T-cell (primary cell): ENCODE measurements around the gene DSE. TPM values are rescaled to one million over a fixed set of nuclear protein-coding genes. Genes with fewer than 3 reads are reported as not detected.

ENCODE experiments used
- ATAC-seq, 4 experiments: fragments of 200-7000 bp in 3 of 4; fragments of 150-1000 bp in 1 of 4; cut with Tn5 transposase; replicated peaks in 1 of 4; 1 replicate in 3 of 4; 2 replicates in 1 of 4; pipeline ENCODE4 v1.10.0; 2021; ENCODE audit warnings: moderate library complexity in 3 of 4, mild to moderate bottlenecking in 2 of 4, moderate number of reproducible peaks in 1 of 4
- CTCF ChIA-PET, 2 donors: fragments of 300-600 bp; sonication (Branson Sonifier 250); formaldehyde crosslinking; loops; one replicate each; lab custom pipeline; 2022; ENCODE audit warnings: antibody characterized with exemption in 2 of 2; lab: Charles Lee
- POLR2A ChIA-PET, 2 donors: fragments of 300-600 bp; sonication (Branson Sonifier 250); formaldehyde crosslinking; loops; one replicate each; lab custom pipeline; 2022; ENCODE audit warnings: antibody characterized with exemption in 2 of 2; lab: Charles Lee
- DNase-seq, 35 experiments: peaks; one replicate each; pipeline versions ENCODE4 v3.0.0 to v3.0.0-alpha.2; 2013 to 2023
- H3K27ac ChIP-seq: one replicate; pipeline ENCODE4 v1.5.1; 2013; ENCODE audit warnings: low read length
- H3K27me3 ChIP-seq, 2 experiments: replicated peaks in 1 of 2; 1 replicate in 1 of 2; 2 replicates in 1 of 2; pipeline versions ENCODE4 v1.6.1 to v1.7.0; 2013; ENCODE audit warnings: low read length in 1 of 2, mixed read lengths in 1 of 2; ENCODE audit not compliant: control insufficient read depth in 2 of 2, insufficient read depth in 2 of 2; ENCODE audit errors: extremely low read depth in 1 of 2
- H3K36me3 ChIP-seq, 2 donors: 1 replicate in 1 of 2; 2 replicates in 1 of 2; pipeline versions ENCODE4 v1.6.1 to v1.7.0; 2013; ENCODE audit warnings: low read length in 1 of 2; ENCODE audit not compliant: control insufficient read depth in 2 of 2, insufficient read depth in 1 of 2; ENCODE audit errors: extremely low read depth in 1 of 2
- H3K4me1 ChIP-seq, 2 experiments: 1 replicate in 1 of 2; 2 replicates in 1 of 2; pipeline versions ENCODE4 v1.6.1 to v1.7.0; 2013; ENCODE audit warnings: low read length in 2 of 2, mixed read lengths in 1 of 2; ENCODE audit not compliant: insufficient read depth in 2 of 2, control insufficient read depth in 1 of 2; ENCODE audit errors: extremely low read depth in 1 of 2
- H3K4me3 ChIP-seq, 2 donors: 1 replicate in 1 of 2; 2 replicates in 1 of 2; pipeline versions ENCODE4 v1.5.1 to v1.7.0; 2013; ENCODE audit warnings: mild to moderate bottlenecking in 2 of 2, low read length in 1 of 2, moderate library complexity in 1 of 2; ENCODE audit not compliant: control insufficient read depth in 1 of 2; ENCODE audit errors: extremely low read depth in 1 of 2
- H3K9me3 ChIP-seq: 2 replicates; pipeline ENCODE4 v1.7.0; 2013
- H3K27ac Mint-ChIP-seq, 2 donors: one replicate each; pipeline ENCODE4 v1.8.0; 2020 to 2021; ENCODE audit warnings: mild to moderate bottlenecking in 2 of 2, mixed read lengths in 2 of 2
- H3K27me3 Mint-ChIP-seq, 2 donors: one replicate each; pipeline ENCODE4 v1.8.0; 2021 to 2022; ENCODE audit warnings: mixed read lengths in 2 of 2
- H3K36me3 Mint-ChIP-seq: one replicate; pipeline ENCODE4 v1.8.0; 2021; ENCODE audit warnings: mixed read lengths
- H3K4me1 Mint-ChIP-seq, 3 donors: one replicate each; pipeline ENCODE4 v1.8.0; 2020 to 2022; ENCODE audit warnings: mixed read lengths in 3 of 3, mild to moderate bottlenecking in 1 of 3
- H3K4me3 Mint-ChIP-seq, 3 donors: one replicate each; pipeline ENCODE4 v1.8.0; 2020 to 2022; ENCODE audit warnings: mild to moderate bottlenecking in 3 of 3, mixed read lengths in 3 of 3, moderate library complexity in 3 of 3
- H3K9me3 Mint-ChIP-seq, 3 donors: one replicate each; pipeline ENCODE4 v1.8.0; 2020 to 2022; ENCODE audit warnings: mixed read lengths in 3 of 3
- WGBS: methylation state at CpG from one replicate; pipeline ENCODE4 v1.1.5; 2013; ENCODE audit warnings: missing lambda C conversion rate; ENCODE audit not compliant: insufficient coverage; 5-methylcytosine and 5-hydroxymethylcytosine counted together
- total RNA-seq, 35 experiments: library from RNA in 6 of 35; stranded (reverse) in 6 of 35; fragments of 120-200 nt in 1 of 35; gene quantifications; one replicate each; pipeline versions ENCODE4 v1.2.1 to v1.2.4 and lab custom pipeline; 2013 to 2026

Gene DSE
- total RNA-seq, 5 donors from 2014 or later (not counting 1 experiment from before 2014, with no cell fraction given), result 5.9 to 9.3 (median 7.4) TPM

DNA sequence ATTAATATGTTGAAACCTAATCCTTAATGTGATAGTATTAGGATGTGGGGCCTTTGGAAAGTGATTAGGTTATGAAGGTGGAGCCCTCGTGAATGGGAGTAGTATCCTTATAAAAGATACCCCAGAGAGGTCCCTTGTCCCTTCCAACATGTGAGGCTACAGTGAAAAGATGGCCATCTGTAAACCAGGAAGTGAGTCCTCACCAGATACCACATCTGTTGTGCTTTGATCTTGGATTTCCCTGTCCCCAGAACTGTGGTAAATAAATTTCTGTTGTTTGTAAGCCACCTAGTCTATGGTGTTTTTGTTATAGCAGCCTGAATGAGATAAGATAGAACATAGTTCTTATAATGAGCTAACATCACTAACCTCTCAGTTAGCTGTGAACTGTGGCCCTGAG is 73.8 kb downstream of the DSE start:
- Histone ChIP-seq H3K36me3 (no peaks in the 10 kb centered on the region), H3K4me1 (peaks cover 0 to 4% of the 10 kb centered on the region in 2 experiments), H3K27ac (no peak overlapping the region), H3K4me3 (no peak overlapping the region), H3K9me3 (no peaks in the 10 kb centered on the region), H3K27me3 (no peaks in the 10 kb centered on the region)
- CTCF ChIA-PET, result interaction anchor here (0.5 to 1.1 kb wide), 5 partner anchors 39 to 265 kb away, joined by 3 to 4 read pairs (median 3); no protein-coding TSS in a partner anchor
- Mint-ChIP-seq H3K4me1 (peaks cover 11 to 13% (median 12%) of the 10 kb centered on the region in 3 donors), H3K36me3 (no peaks in the 10 kb centered on the region), H3K27me3 (peaks cover 5 to 9% of the 10 kb centered on the region in 2 donors), H3K27ac (no peak overlapping the region), H3K4me3 (no peak overlapping the region), H3K9me3 (no peaks in the 10 kb centered on the region)
- POLR2A ChIA-PET, result interaction anchor here in 1 of 2 donors (0.5 kb wide), 1 partner anchor 26 kb away, joined by 3 read pairs; no protein-coding TSS in a partner anchor
- no CpG with 5 or more reads among the region's 1 CpG for WGBS
- DNase-seq, result no peak
- peak in 2 of 4 experiments; percentile 5 to 40 for ATAC-seq

DNA sequence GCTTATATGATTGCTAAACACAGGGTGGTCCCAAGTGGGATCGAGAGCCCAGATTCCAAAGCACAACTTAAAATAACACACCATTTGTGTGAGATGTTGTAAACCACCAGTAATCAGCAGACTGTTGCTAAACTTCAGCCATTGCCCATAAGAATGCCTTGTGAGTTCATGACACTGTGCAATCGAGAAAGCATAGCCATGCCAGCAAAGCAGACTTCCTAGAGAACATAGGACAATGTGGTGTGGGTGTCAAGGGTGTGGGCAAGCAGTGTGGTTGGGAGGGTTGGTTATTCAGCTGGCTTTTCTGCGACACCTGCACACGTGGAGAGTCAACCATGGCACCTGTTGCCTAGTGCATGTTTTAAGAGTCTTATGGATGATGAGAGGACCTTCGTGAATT is 74.4 kb downstream of the DSE start:
- H3K9me3 Mint-ChIP-seq, result no peaks in the 10 kb centered on the region
- no peak for ATAC-seq
- ChIA-PET CTCF (interaction anchor here (0.9 to 1.1 kb wide), 3 partner anchors 90 to 170 kb away, joined by 3 to 4 read pairs (median 3); no protein-coding TSS in a partner anchor), POLR2A (interaction anchor here in 1 of 2 donors (0.5 kb wide), 1 partner anchor 26 kb away, joined by 3 read pairs; no protein-coding TSS in a partner anchor)
- Histone ChIP-seq H3K36me3 (no peaks in the 10 kb centered on the region), H3K4me3 (no peak overlapping the region), H3K9me3 (no peaks in the 10 kb centered on the region), H3K27ac (no peak overlapping the region), H3K27me3 (no peaks in the 10 kb centered on the region), H3K4me1 (peaks cover 0 to 4% of the 10 kb centered on the region in 2 experiments)
- 13% methylated on average over 2 of the region's 5 CpGs for WGBS
- H3K4me3 Mint-ChIP-seq, result no peak overlapping the region
- H3K4me1 Mint-ChIP-seq, result peaks cover 11 to 13% (median 12%) of the 10 kb centered on the region in 3 donors
- H3K27me3 Mint-ChIP-seq, result peaks cover 6 to 10% of the 10 kb centered on the region in 2 donors
- no peaks in the 10 kb centered on the region for H3K36me3 Mint-ChIP-seq
- H3K27ac Mint-ChIP-seq, result no peak overlapping the region
- peak in 1 of 35 experiments; percentile 18 for DNase-seq

DNA sequence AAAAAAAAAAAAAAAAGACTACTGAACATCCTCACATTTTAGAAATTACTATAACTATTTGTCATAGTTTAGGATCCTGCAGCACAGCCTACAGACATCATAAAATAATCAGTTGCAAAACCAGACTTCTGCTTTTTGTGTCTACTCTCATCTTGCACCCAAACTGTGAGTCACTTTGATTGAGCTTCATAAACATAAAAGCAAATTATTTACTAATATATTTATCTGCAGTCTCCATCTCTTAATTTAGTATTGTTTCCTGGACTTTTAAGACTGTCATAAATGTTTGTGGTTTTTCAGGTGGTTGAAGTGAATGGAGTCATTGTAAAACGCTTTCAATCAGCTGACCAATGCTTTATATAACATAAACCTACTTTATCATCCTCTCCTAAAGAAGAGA is 75.7 kb downstream of the DSE start:
- no peak overlapping the region for H3K4me3 ChIP-seq
- ATAC-seq (no peak), DNase-seq (no peak)
- H3K36me3 ChIP-seq, result no peaks in the 10 kb centered on the region
- WGBS, result no CpG with 5 or more reads among the region's 1 CpG
- Mint-ChIP-seq H3K27ac (no peak overlapping the region), H3K36me3 (no peaks in the 10 kb centered on the region), H3K9me3 (no peaks in the 10 kb centered on the region), H3K4me1 (peaks cover 11 to 18% (median 15%) of the 10 kb centered on the region in 3 donors), H3K4me3 (no peak overlapping the region), H3K27me3 (peaks cover 11 to 13% of the 10 kb centered on the region in 2 donors)
- CTCF ChIA-PET, result interaction anchor here in 1 of 2 donors (0.6 kb wide), 1 partner anchor 63 kb away, joined by 5 read pairs; no protein-coding TSS in a partner anchor
- H3K9me3 ChIP-seq, result no peaks in the 10 kb centered on the region
- H3K27ac ChIP-seq, result no peak overlapping the region
- H3K4me1 ChIP-seq, result peaks cover 0 to 4% of the 10 kb centered on the region in 2 experiments
- peaks cover 0 to 3% of the 10 kb centered on the region in 2 experiments for H3K27me3 ChIP-seq
- POLR2A ChIA-PET, result interaction anchor here in 1 of 2 donors (0.7 kb wide), 1 partner anchor 303 kb away, joined by 4 read pairs; no protein-coding TSS in a partner anchor

DNA sequence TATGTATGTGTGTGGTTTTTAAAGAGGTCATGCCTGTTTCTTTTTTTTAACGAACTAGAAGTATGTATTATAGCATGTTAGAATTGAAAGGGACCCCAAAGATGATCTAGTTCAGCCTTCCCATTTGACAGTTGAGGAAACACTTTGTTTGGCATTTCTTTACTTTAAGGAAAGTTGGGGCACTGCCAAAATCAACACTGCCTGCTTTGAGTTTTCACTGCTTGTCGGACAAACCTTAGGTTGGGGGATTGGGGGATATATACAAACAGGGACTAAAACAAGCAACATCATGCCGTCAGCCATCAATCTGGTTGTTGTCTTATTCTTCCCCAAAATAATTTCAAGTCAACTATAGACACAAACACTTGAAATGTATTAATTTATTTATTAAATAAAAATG is 76.3 kb downstream of the DSE start:
- Mint-ChIP-seq H3K9me3 (no peaks in the 10 kb centered on the region), H3K36me3 (no peaks in the 10 kb centered on the region), H3K27me3 (peaks cover 8 to 10% of the 10 kb centered on the region in 2 donors), H3K4me3 (no peak overlapping the region), H3K4me1 (peaks cover 13 to 21% (median 18%) of the 10 kb centered on the region in 3 donors), H3K27ac (no peak overlapping the region)
- Histone ChIP-seq H3K4me1 (peaks cover 0 to 4% of the 10 kb centered on the region in 2 experiments), H3K27me3 (peaks cover 0 to 3% of the 10 kb centered on the region in 2 experiments), H3K4me3 (no peak overlapping the region), H3K9me3 (no peaks in the 10 kb centered on the region), H3K27ac (no peak overlapping the region), H3K36me3 (no peaks in the 10 kb centered on the region)
- CTCF ChIA-PET, result no interaction called here
- DNase-seq (no peak), ATAC-seq (no peak)
- POLR2A ChIA-PET, result interaction anchor here in 1 of 2 donors (0.7 kb wide), 1 partner anchor 303 kb away, joined by 4 read pairs; no protein-coding TSS in a partner anchor
- no CpG with 5 or more reads among the region's 3 CpGs for WGBS

DNA sequence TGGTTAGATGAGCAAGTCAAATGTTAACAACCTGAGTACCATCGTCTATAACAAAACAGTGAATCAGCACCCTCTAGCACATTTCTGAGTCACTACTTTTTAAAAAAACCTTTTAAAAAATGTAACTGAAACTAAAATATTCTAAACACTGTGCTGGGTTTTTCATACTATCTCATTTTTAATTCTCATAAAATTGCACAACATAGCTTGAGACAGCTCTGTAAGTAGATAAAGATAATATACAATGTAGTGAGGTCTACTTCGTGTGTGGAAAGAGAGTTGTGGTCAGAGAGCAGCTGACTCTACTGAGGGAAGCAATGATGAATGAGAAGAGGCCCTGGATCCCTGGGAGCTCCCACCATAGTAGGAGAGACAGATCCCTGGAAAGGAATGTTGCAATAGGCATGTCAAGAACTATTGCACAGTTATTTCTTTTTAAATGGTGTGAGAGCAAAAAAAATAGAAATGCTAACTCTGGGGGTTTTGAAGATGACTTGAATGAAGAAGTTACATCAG is 76.8 kb downstream of the DSE start:
- no peaks in the 10 kb centered on the region for H3K9me3 ChIP-seq
- DNase-seq (no peak), ATAC-seq (no peak)
- no peaks in the 10 kb centered on the region for H3K36me3 Mint-ChIP-seq
- ChIA-PET POLR2A (interaction anchor here in 1 of 2 donors (0.6 kb wide), 1 partner anchor 54 kb away, joined by 4 read pairs; no protein-coding TSS in a partner anchor), CTCF (no interaction called here)
- no peak overlapping the region for H3K27ac ChIP-seq
- H3K4me3 ChIP-seq, result no peak overlapping the region
- no peak overlapping the region for H3K27ac Mint-ChIP-seq
- H3K36me3 ChIP-seq, result no peaks in the 10 kb centered on the region
- 14% methylated on average over 1 of the region's 2 CpGs for WGBS
- H3K4me1 ChIP-seq, result peaks cover 0 to 4% of the 10 kb centered on the region in 2 experiments
- peaks cover 4 to 7% of the 10 kb centered on the region in 2 donors for H3K27me3 Mint-ChIP-seq
- H3K27me3 ChIP-seq, result peaks cover 0 to 3% of the 10 kb centered on the region in 2 experiments
- H3K4me3 Mint-ChIP-seq, result no peak overlapping the region
- H3K4me1 Mint-ChIP-seq, result peaks cover 13 to 21% (median 18%) of the 10 kb centered on the region in 3 donors
- H3K9me3 Mint-ChIP-seq, result no peaks in the 10 kb centered on the region

- no peak overlapping the region for H3K4me3 Mint-ChIP-seq
- Histone ChIP-seq H3K4me1 (peaks cover 0 to 4% of the 10 kb centered on the region in 2 experiments), H3K27me3 (peaks cover 0 to 3% of the 10 kb centered on the region in 2 experiments), H3K4me3 (no peak overlapping the region), H3K27ac (no peak overlapping the region), H3K36me3 (no peaks in the 10 kb centered on the region), H3K9me3 (no peaks in the 10 kb centered on the region)
- no peak overlapping the region for H3K27ac Mint-ChIP-seq
- CTCF ChIA-PET, result no interaction called here
- no peak for ATAC-seq
- no peak for DNase-seq
- WGBS, result no CpG with 5 or more reads among the region's 1 CpG
- H3K36me3 Mint-ChIP-seq, result no peaks in the 10 kb centered on the region
- peaks cover 4 to 10% of the 10 kb centered on the region in 2 donors for H3K27me3 Mint-ChIP-seq
- H3K4me1 Mint-ChIP-seq, result peaks cover 8 to 16% (median 13%) of the 10 kb centered on the region in 3 donors
- POLR2A ChIA-PET, result no interaction called here
- H3K9me3 Mint-ChIP-seq, result no peaks in the 10 kb centered on the region
Observed at GRCh38 chr6:116449565-116449964, 78.8 kb downstream of the DSE start.
